ENCODE results near the gene CLPSL1.

DNA sequence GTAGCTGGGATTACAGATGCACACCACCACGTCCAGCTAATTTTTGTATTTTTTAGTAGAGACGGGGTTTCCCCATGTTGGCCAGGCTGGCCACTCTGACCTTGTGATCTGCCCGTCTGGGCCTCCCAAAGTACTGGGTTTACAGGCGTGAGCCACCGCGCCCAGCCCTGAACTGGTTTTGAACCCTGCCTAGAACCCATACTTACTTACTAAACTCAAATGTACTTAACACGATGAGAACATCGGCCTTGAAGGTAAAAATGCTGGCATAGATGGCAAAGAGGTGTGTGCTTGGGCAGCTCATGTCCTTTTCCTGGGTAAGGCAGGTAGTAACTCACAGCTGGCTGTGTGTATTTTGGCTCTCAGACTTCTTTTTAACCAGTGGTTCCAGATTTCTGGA is 47.2 kb upstream of the CLPSL1 start:
- TF ChIP-seq, protein P1, sequence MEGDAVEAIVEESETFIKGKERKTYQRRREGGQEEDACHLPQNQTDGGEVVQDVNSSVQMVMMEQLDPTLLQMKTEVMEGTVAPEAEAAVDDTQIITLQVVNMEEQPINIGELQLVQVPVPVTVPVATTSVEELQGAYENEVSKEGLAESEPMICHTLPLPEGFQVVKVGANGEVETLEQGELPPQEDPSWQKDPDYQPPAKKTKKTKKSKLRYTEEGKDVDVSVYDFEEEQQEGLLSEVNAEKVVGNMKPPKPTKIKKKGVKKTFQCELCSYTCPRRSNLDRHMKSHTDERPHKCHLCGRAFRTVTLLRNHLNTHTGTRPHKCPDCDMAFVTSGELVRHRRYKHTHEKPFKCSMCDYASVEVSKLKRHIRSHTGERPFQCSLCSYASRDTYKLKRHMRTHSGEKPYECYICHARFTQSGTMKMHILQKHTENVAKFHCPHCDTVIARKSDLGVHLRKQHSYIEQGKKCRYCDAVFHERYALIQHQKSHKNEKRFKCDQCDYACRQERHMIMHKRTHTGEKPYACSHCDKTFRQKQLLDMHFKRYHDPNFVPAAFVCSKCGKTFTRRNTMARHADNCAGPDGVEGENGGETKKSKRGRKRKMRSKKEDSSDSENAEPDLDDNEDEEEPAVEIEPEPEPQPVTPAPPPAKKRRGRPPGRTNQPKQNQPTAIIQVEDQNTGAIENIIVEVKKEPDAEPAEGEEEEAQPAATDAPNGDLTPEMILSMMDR (IDR thresholded peaks at IDR 0.05), result no peak
- TF ChIP-seq EZH2phosphoT487 (IDR thresholded peaks at IDR 0.05) (no peak), EZH2 (IDR thresholded peaks at IDR 0.05) (no peak)

All from neural progenitor cell (in vitro differentiated cells).